Sigmoid colon (tissue), 7 donors: ENCODE data around the gene DGKK. TPM values are rescaled to one million over a fixed set of nuclear protein-coding genes. Genes with fewer than 3 reads are reported as not detected.

Experiments
- DNase-seq: peaks from one replicate; pipeline ENCODE4 v3.0.0-alpha.2; 2019
- H3K27ac ChIP-seq, 4 donors: fragments of 200-600 bp; sonication (generic); one replicate each; pipeline ENCODE4 v1.5.1; 2016 to 2019; ENCODE audit warnings: mild to moderate bottlenecking in 1 of 4
- H3K27me3 ChIP-seq, 3 donors: fragments of 200-600 bp; sonication (generic); one replicate each; pipeline ENCODE4 v1.5.1; 2019; ENCODE audit warnings: mild to moderate bottlenecking in 1 of 3
- H3K36me3 ChIP-seq, 4 donors: fragments of 200-600 bp; sonication (generic); one replicate each; pipeline ENCODE4 v1.5.1; 2016 to 2019
- H3K4me1 ChIP-seq, 4 donors: fragments of 200-600 bp; sonication (generic); one replicate each; pipeline ENCODE4 v1.5.1; 2017 to 2019
- H3K4me3 ChIP-seq, 4 donors: fragments of 200-600 bp; sonication (generic); one replicate each; pipeline ENCODE4 v1.5.1; 2017 to 2019; ENCODE audit warnings: mild to moderate bottlenecking in 2 of 4, moderate library complexity in 1 of 4
- H3K9me3 ChIP-seq, 4 donors: fragments of 200-600 bp in 3 of 4; sonication (generic) in 3 of 4; one replicate each; pipeline versions ENCODE4 v1.5.1 to v1.6.1; 2013 to 2019
- EP300 ChIP-seq, 4 donors: sonication (generic); formaldehyde crosslinking; IDR thresholded peaks; one replicate each; pipeline ENCODE4 v1.6.1; 2017; ENCODE audit warnings: antibody characterized with exemption in 4 of 4
- POLR2A ChIP-seq, 2 donors: fragments of 450-650 bp; IDR thresholded peaks; one replicate each; pipeline ENCODE4 v1.6.1; 2016; ENCODE audit warnings: antibody characterized with exemption in 2 of 2, mild to moderate bottlenecking in 2 of 2, moderate library complexity in 2 of 2
- POLR2AphosphoS5 ChIP-seq, 4 donors: sonication (generic); formaldehyde crosslinking; IDR thresholded peaks; one replicate each; pipeline ENCODE4 v1.6.1; 2017; ENCODE audit warnings: antibody characterized with exemption in 4 of 4
- WGBS, 2 donors: extraction: QIAGEN DNeasy Blood & Tissue Kit; methylation state at CpG; one replicate each; pipeline ENCODE4 v1.1.7; 2013; 5-methylcytosine and 5-hydroxymethylcytosine counted together
- intact Hi-C: fragments of 100-400 bp; cut with DNase I; formaldehyde crosslinking; loops from one replicate; pipeline ENCODE4 v1.15.1; 2023
- polyA plus RNA-seq, 3 donors: library from polyadenylated mRNA; stranded (reverse); fragments of 200-250 nt; gene quantifications; one replicate each; pipeline ENCODE4 v1.2.3, GENCODE V29; 2013
- total RNA-seq, 4 donors: library from RNA; depleted of rRNA; stranded (reverse); fragments of >200 nt; gene quantifications; one replicate each; pipeline ENCODE4 v1.1.0, GENCODE V29; 2016
- TF ChIP-seq, protein P1 (sequence below), 4 experiments: fragments of 450-650 bp in 3 of 4; fragments of 200-600 bp in 1 of 4; IDR thresholded peaks; one replicate each; pipeline ENCODE4 v1.5.1; 2016 to 2019; ENCODE audit warnings: antibody characterized with exemption in 4 of 4, mild to moderate bottlenecking in 3 of 4, moderate library complexity in 2 of 4
- donor health status: healthy with polysubstance abuse.
- donor health status: Bipolar disorder and iron deficiency.
- donor health status: healthy.

Gene DGKK
- total and polyA plus RNA-seq, 7 donors, result under 0.01 TPM; not detected in 6

DNA sequence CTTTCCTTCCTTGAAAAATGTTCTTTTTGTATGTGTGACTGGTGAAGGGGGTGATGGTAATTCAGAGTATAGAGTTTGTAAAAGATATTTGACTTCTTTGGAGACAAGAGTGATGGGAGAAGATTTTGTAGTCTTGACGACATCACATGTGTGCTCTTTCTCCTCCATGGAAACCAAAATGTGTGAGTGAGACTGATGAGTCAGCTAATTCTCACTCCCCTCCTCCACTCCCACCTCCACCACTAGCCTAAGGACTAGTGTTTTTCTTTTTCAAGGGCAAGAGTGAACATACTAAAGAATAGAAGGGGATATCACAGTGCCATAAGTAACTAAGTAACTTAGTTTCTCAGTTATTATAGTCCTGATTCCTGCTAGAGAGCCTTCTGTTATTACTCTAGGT is 14.0 kb upstream of the DGKK start:
- 90 to 97% methylated on average over 1 of the region's 1 CpG for WGBS, 2 donors
- no peaks in the 10 kb centered on the region for H3K9me3 ChIP-seq
- no peak for DNase-seq
- H3K4me3 ChIP-seq, result no peak overlapping the region
- intact Hi-C loops, result no loop called here
- H3K27ac ChIP-seq, result no peak overlapping the region
- no peak for TF ChIP-seq EP300 (IDR thresholded peaks at IDR 0.05)
- no peak for TF ChIP-seq POLR2A (IDR thresholded peaks at IDR 0.05)
- TF ChIP-seq, protein P1, sequence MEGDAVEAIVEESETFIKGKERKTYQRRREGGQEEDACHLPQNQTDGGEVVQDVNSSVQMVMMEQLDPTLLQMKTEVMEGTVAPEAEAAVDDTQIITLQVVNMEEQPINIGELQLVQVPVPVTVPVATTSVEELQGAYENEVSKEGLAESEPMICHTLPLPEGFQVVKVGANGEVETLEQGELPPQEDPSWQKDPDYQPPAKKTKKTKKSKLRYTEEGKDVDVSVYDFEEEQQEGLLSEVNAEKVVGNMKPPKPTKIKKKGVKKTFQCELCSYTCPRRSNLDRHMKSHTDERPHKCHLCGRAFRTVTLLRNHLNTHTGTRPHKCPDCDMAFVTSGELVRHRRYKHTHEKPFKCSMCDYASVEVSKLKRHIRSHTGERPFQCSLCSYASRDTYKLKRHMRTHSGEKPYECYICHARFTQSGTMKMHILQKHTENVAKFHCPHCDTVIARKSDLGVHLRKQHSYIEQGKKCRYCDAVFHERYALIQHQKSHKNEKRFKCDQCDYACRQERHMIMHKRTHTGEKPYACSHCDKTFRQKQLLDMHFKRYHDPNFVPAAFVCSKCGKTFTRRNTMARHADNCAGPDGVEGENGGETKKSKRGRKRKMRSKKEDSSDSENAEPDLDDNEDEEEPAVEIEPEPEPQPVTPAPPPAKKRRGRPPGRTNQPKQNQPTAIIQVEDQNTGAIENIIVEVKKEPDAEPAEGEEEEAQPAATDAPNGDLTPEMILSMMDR (IDR thresholded peaks at IDR 0.05), result no peak
- no peak for TF ChIP-seq POLR2AphosphoS5 (IDR thresholded peaks at IDR 0.05)
- H3K27me3 ChIP-seq, result no peaks in the 10 kb centered on the region
- H3K36me3 ChIP-seq, result no peaks in the 10 kb centered on the region
- H3K4me1 ChIP-seq, result no peaks in the 10 kb centered on the region

DNA sequence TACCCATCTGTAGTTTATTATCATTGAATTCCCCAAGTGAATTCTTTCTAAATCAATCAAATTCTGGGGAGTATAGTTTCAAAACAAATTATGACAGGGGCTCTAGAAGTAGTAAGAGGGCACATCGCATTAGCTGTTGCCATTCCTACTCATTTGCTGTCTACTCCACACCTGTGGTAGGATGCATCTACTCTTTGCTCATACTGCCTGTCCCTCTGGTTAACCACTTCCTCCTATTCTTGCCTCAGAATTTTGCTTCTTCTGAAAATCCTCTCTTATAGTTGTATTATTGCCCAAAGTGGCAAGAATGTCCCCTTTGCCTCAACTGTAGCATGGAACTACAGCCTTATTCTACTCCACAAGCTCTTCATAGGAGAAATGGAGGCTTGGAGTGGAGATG is 12.7 kb upstream of the DGKK start:
- Histone ChIP-seq H3K4me1 (no peaks in the 10 kb centered on the region), H3K36me3 (no peaks in the 10 kb centered on the region), H3K27me3 (no peaks in the 10 kb centered on the region), H3K9me3 (no peaks in the 10 kb centered on the region), H3K27ac (no peak overlapping the region), H3K4me3 (no peak overlapping the region)
- intact Hi-C loops, result no loop called here
- WGBS, 2 donors, result 55 to 91% methylated on average over 1 of the region's 1 CpG
- no peak for TF ChIP-seq POLR2AphosphoS5 (IDR thresholded peaks at IDR 0.05)
- no peak for TF ChIP-seq POLR2A (IDR thresholded peaks at IDR 0.05)
- TF ChIP-seq EP300 (IDR thresholded peaks at IDR 0.05), result no peak
- TF ChIP-seq, protein P1 (IDR thresholded peaks at IDR 0.05), result no peak
- DNase-seq, result no peak

DNA sequence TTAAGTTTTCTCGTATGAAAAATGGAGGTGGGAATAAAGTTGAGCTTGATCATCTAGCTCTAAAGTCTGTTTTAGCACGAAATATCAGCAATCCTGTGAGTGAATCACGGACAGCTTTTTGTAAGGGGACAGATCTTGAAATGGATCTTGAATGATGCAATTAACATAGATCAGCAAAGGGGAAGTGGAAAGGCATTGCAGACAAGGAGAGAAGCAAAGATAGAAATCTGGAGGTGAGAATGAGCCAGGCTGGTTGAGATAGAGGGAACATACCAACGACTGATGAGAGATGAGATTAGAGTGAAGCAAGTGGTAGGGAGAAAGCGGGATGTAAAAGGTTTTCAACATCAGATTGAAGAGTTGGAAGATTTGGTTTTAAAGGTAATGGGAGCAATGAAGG is 4.6 kb upstream of the DGKK start:
- no peaks in the 10 kb centered on the region for H3K9me3 ChIP-seq
- no peak overlapping the region for H3K27ac ChIP-seq
- intact Hi-C loops, result no loop called here
- DNase-seq, result no peak
- H3K27me3 ChIP-seq, result peaks cover 7 to 32% (median 19%) of the 10 kb centered on the region in 3 donors
- H3K4me1 ChIP-seq, result peaks cover 0 to 12% (median 3%) of the 10 kb centered on the region in 4 donors
- TF ChIP-seq EP300 (IDR thresholded peaks at IDR 0.05) (no peak), POLR2AphosphoS5 (IDR thresholded peaks at IDR 0.05) (no peak), POLR2A (IDR thresholded peaks at IDR 0.05) (no peak)
- TF ChIP-seq, protein P1 (IDR thresholded peaks at IDR 0.05), result no peak
- 76 to 80% methylated on average over 5 of the region's 5 CpGs for WGBS, 2 donors
- H3K4me3 ChIP-seq, result no peak overlapping the region
- H3K36me3 ChIP-seq, result no peaks in the 10 kb centered on the region

DNA sequence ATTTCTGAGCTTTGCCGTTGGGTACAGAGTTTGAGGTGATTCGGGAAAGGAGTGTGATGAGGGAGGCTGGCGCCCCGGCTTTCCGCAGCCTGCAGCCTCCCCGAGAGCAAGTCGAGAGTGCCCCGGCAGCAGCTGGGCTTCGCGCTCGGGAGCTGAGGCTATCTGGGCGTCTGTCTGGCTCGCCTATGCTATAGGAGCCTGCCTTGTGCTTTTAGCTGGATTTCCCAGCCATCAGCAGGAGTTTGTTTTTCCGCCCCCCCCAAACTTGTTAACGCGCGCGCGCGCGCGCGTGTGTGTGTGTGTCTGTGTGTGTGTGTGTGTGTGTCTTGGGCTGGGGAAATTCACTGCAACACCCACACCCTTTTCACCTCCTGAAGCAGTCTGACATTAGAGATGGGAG is 765 bp upstream of the DGKK start:
- intact Hi-C loops, result no loop called here
- no peaks in the 10 kb centered on the region for H3K9me3 ChIP-seq
- TF ChIP-seq EP300 (IDR thresholded peaks at IDR 0.05) (no peak), POLR2AphosphoS5 (IDR thresholded peaks at IDR 0.05) (no peak), POLR2A (IDR thresholded peaks at IDR 0.05) (no peak)
- TF ChIP-seq, protein P1 (IDR thresholded peaks at IDR 0.05), result no peak
- no peaks in the 10 kb centered on the region for H3K36me3 ChIP-seq
- H3K27me3 ChIP-seq, result peaks cover 19 to 49% (median 19%) of the 10 kb centered on the region in 3 donors
- no peak overlapping the region for H3K4me3 ChIP-seq
- DNase-seq, result no peak
- WGBS, 2 donors, result 2 to 4% methylated on average over 23 of the region's 23 CpGs
- peaks cover 0 to 15% (median 3%) of the 10 kb centered on the region in 4 donors for H3K4me1 ChIP-seq
- H3K27ac ChIP-seq, result no peak overlapping the region

DNA sequence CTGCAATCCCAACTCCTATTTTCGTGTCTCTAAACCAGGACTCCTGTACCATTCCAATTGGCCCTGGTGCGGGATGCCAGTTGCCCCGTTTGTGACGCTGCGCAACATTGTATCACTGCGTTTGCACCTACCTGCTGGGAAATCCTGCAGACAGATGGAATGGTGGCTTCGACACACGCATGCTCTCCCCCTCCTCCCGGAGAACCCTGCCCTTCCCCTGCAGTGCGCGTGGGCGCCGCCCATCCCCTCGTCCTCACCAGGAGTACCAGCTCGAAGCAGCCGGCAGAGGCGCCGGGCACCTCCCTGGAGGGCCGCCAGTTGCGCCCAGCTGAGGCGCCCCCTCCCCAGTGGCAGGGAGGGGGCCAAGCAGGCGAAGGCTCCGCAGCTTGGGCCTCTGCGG is 1.4 kb downstream of the DGKK start:
- WGBS, 2 donors, result 2 to 4% methylated on average over 24 of the region's 24 CpGs
- intact Hi-C loops, result no loop called here
- no peak for TF ChIP-seq POLR2A (IDR thresholded peaks at IDR 0.05)
- no peak for TF ChIP-seq POLR2AphosphoS5 (IDR thresholded peaks at IDR 0.05)
- TF ChIP-seq EP300 (IDR thresholded peaks at IDR 0.05), result no peak
- TF ChIP-seq, protein P1 (IDR thresholded peaks at IDR 0.05), result no peak
- peaks cover 19 to 57% (median 19%) of the 10 kb centered on the region in 3 donors for H3K27me3 ChIP-seq
- peaks cover 0 to 15% (median 3%) of the 10 kb centered on the region in 4 donors for H3K4me1 ChIP-seq
- no peaks in the 10 kb centered on the region for H3K9me3 ChIP-seq
- no peak for DNase-seq
- no peak overlapping the region for H3K27ac ChIP-seq
- no peaks in the 10 kb centered on the region for H3K36me3 ChIP-seq
- H3K4me3 ChIP-seq, result no peak overlapping the region
